ENCODE results near the gene BABAM1.

BABAM1 gene

GRCh38 chr19:17314007-17314593 is 46.9 kb downstream of the BABAM1 start:
- TF ChIP-seq CTCF (IDR thresholded peaks at IDR 0.05; ENCODE audit: low read depth, low read length, missing control alignments) = no peak
- no peak for DNase-seq (ENCODE audit: extremely low read depth, low read depth)
- H3K4me3 ChIP-seq (replicated peaks; ENCODE audit: low read depth, low read length) = no peak overlapping the region

- no peak for DNase-seq (ENCODE audit: extremely low read depth, low read depth)
- TF ChIP-seq CTCF (IDR thresholded peaks at IDR 0.05; ENCODE audit: low read depth, low read length, missing control alignments) = no peak
- no peak overlapping the region for H3K4me3 ChIP-seq (replicated peaks; ENCODE audit: low read depth, low read length)
Measured at GRCh38 chr19:17318966-17319365, 51.7 kb downstream of the BABAM1 start.

GRCh38 chr19:17319473-17320238 is 52.4 kb downstream of the BABAM1 start:
- DNase-seq (ENCODE audit: extremely low read depth, low read depth) = no peak
- no peak for TF ChIP-seq CTCF (IDR thresholded peaks at IDR 0.05; ENCODE audit: low read depth, low read length, missing control alignments)
- no peak overlapping the region for H3K4me3 ChIP-seq (replicated peaks; ENCODE audit: low read depth, low read length)

- TF ChIP-seq CTCF (IDR thresholded peaks at IDR 0.05; ENCODE audit: low read depth, low read length, missing control alignments) = no peak
- H3K4me3 ChIP-seq (replicated peaks; ENCODE audit: low read depth, low read length) = no peak overlapping the region
- DNase-seq (ENCODE audit: extremely low read depth, low read depth) = no peak
Measured at GRCh38 chr19:17320435-17320834, 53.2 kb downstream of the BABAM1 start.

- TF ChIP-seq CTCF (IDR thresholded peaks at IDR 0.05; ENCODE audit: low read depth, low read length, missing control alignments) = no peak
- DNase-seq (ENCODE audit: extremely low read depth, low read depth) = no peak
- no peak overlapping the region for H3K4me3 ChIP-seq (replicated peaks; ENCODE audit: low read depth, low read length)
Measured at GRCh38 chr19:17321655-17322489, 54.6 kb downstream of the BABAM1 start.

- no peak overlapping the region for H3K4me3 ChIP-seq (replicated peaks; ENCODE audit: low read depth, low read length)
- no peak for TF ChIP-seq CTCF (IDR thresholded peaks at IDR 0.05; ENCODE audit: low read depth, low read length, missing control alignments)
- DNase-seq (ENCODE audit: extremely low read depth, low read depth) = no peak
Measured at GRCh38 chr19:17322854-17323253, 55.6 kb downstream of the BABAM1 start.
